Common myeloid progenitor, CD34-positive (primary cell): Measurements from ENCODE around the gene OLFM4.

Experiments used
- CTCF ChIA-PET: fragments of 350-600 bp; sonication (Branson Sonifier 250); formaldehyde crosslinking; loops from one replicate; lab custom pipeline; 2021; ENCODE audit warnings: antibody characterized with exemption; lab: Charles Lee
- POLR2A ChIA-PET: fragments of 350-600 bp; sonication (Branson Sonifier 250); formaldehyde crosslinking; loops from one replicate; lab custom pipeline; 2021; ENCODE audit warnings: antibody characterized with exemption; lab: Charles Lee
- DNase-seq, 3 donors: peaks; one replicate each; pipeline versions ENCODE4 v3.0.0 to v3.0.0-alpha.2; 2013
- H3K27ac ChIP-seq, 2 experiments: 1 replicate in 1 of 2; 2 replicates in 1 of 2; pipeline ENCODE4 v1.7.0; 2013; ENCODE audit warnings: inconsistent platforms in 2 of 2, low read length in 2 of 2, mild to moderate bottlenecking in 2 of 2, low read depth in 1 of 2, moderate library complexity in 1 of 2; ENCODE audit not compliant: severe bottlenecking in 2 of 2, insufficient read depth in 1 of 2, poor library complexity in 1 of 2
- H3K27me3 ChIP-seq, 5 experiments: replicated peaks in 2 of 5; 1 replicate in 3 of 5; 2 replicates in 2 of 5; pipeline versions ENCODE4 v1.6.1 to v1.7.0; 2013; ENCODE audit warnings: low read length in 4 of 5, mild to moderate bottlenecking in 2 of 5, moderate library complexity in 2 of 5, inconsistent platforms in 1 of 5; ENCODE audit not compliant: insufficient read depth in 5 of 5, control insufficient read depth in 4 of 5
- H3K36me3 ChIP-seq, 4 experiments: 1 replicate in 2 of 4; 2 replicates in 2 of 4; pipeline versions ENCODE4 v1.6.1 to v1.7.0; 2013; ENCODE audit warnings: low read length in 3 of 4, control low read depth in 1 of 4, mild to moderate bottlenecking in 1 of 4; ENCODE audit not compliant: control insufficient read depth in 4 of 4, insufficient read depth in 4 of 4
- H3K4me1 ChIP-seq, 4 experiments: 1 replicate in 3 of 4; 2 replicates in 1 of 4; pipeline versions ENCODE4 v1.6.1 to v1.7.1; 2013; ENCODE audit warnings: low read length in 3 of 4, mild to moderate bottlenecking in 3 of 4, control low read depth in 1 of 4, inconsistent platforms in 1 of 4, moderate library complexity in 1 of 4; ENCODE audit not compliant: control insufficient read depth in 4 of 4, insufficient read depth in 4 of 4; ENCODE audit errors: control extremely low read depth in 1 of 4
- H3K4me3 ChIP-seq, 7 experiments: 1 replicate in 4 of 7; 2 replicates in 3 of 7; pipeline versions ENCODE4 v1.5.1 to v1.7.0; 2013; ENCODE audit warnings: mild to moderate bottlenecking in 7 of 7, low read length in 6 of 7, moderate library complexity in 6 of 7, inconsistent platforms in 2 of 7, low read depth in 2 of 7, control low read depth in 1 of 7; ENCODE audit not compliant: insufficient read depth in 4 of 7, control insufficient read depth in 1 of 7; ENCODE audit errors: extremely low read depth in 1 of 7
- H3K9me3 ChIP-seq, 5 experiments: 1 replicate in 4 of 5; 2 replicates in 1 of 5; pipeline versions ENCODE4 v1.6.1 to v1.7.1; 2013; ENCODE audit warnings: low read length in 4 of 5, mild to moderate bottlenecking in 2 of 5, inconsistent platforms in 1 of 5, low read depth in 1 of 5, moderate library complexity in 1 of 5; ENCODE audit not compliant: control insufficient read depth in 4 of 5, insufficient read depth in 2 of 5; ENCODE audit errors: control extremely low read depth in 1 of 5
- WGBS: methylation state at CpG from one replicate; pipeline ENCODE4 v1.1.5; 2013; ENCODE audit not compliant: insufficient coverage; 5-methylcytosine and 5-hydroxymethylcytosine counted together

The OLFM4 gene

GRCh38 chr13:52992110-52992509, 36.5 kb upstream of the OLFM4 start:
- POLR2A ChIA-PET: no interaction called here
- no peak overlapping the region for H3K27ac ChIP-seq
- H3K9me3 ChIP-seq: no peaks in the 10 kb centered on the region
- WGBS: 98% methylated on average over 9 of the region's 11 CpGs
- H3K27me3 ChIP-seq: no peaks in the 10 kb centered on the region
- DNase-seq: no peak
- peaks cover 0 to 9% (median 8%) of the 10 kb centered on the region in 4 experiments for H3K4me1 ChIP-seq
- CTCF ChIA-PET: no interaction called here
- H3K36me3 ChIP-seq: no peaks in the 10 kb centered on the region
- H3K4me3 ChIP-seq: no peak overlapping the region

GRCh38 chr13:52994051-52994450, 34.6 kb upstream of the OLFM4 start:
- H3K27ac ChIP-seq: no peak overlapping the region
- ChIA-PET POLR2A (no interaction called here), CTCF (interaction anchor here (0.9 kb wide), 1 partner anchor 57 kb away, joined by 3 read pairs; no protein-coding TSS in a partner anchor)
- no peaks in the 10 kb centered on the region for H3K9me3 ChIP-seq
- DNase-seq: no peak
- H3K27me3 ChIP-seq: no peaks in the 10 kb centered on the region
- no peaks in the 10 kb centered on the region for H3K36me3 ChIP-seq
- WGBS: no CpG with 5 or more reads among the region's 2 CpGs
- H3K4me1 ChIP-seq: peaks cover 0 to 9% (median 8%) of the 10 kb centered on the region in 4 experiments
- no peak overlapping the region for H3K4me3 ChIP-seq

GRCh38 chr13:52994865-52995264, 33.7 kb upstream of the OLFM4 start:
- CTCF ChIA-PET: interaction anchor here (1.1 kb wide), 1 partner anchor 27 kb away, joined by 3 read pairs; no protein-coding TSS in a partner anchor
- no peak for DNase-seq
- Histone ChIP-seq H3K4me1 (peaks cover 0 to 9% (median 8%) of the 10 kb centered on the region in 4 experiments), H3K27me3 (peaks cover 0 to 2% (median 0%) of the 10 kb centered on the region in 5 experiments), H3K4me3 (no peak overlapping the region), H3K27ac (no peak overlapping the region), H3K9me3 (no peaks in the 10 kb centered on the region), H3K36me3 (no peaks in the 10 kb centered on the region)
- no CpG with 5 or more reads among the region's 1 CpG for WGBS
- POLR2A ChIA-PET: no interaction called here

- no peak for DNase-seq
- Histone ChIP-seq H3K4me1 (peaks cover 0 to 9% (median 8%) of the 10 kb centered on the region in 4 experiments), H3K36me3 (no peaks in the 10 kb centered on the region), H3K27me3 (peaks cover 0 to 2% (median 0%) of the 10 kb centered on the region in 5 experiments), H3K27ac (no peak overlapping the region), H3K9me3 (peaks cover 0 to 3% (median 0%) of the 10 kb centered on the region in 5 experiments), H3K4me3 (no peak overlapping the region)
- 100% methylated on average over 1 of the region's 2 CpGs for WGBS
- CTCF ChIA-PET: no interaction called here
- POLR2A ChIA-PET: no interaction called here
Observed at GRCh38 chr13:52995946-52996345, 32.7 kb upstream of the OLFM4 start.

- Histone ChIP-seq H3K9me3 (peaks cover 0 to 3% (median 0%) of the 10 kb centered on the region in 5 experiments), H3K27ac (no peak overlapping the region), H3K27me3 (peaks cover 0 to 2% (median 0%) of the 10 kb centered on the region in 5 experiments), H3K36me3 (no peaks in the 10 kb centered on the region), H3K4me1 (peaks cover 0 to 9% (median 8%) of the 10 kb centered on the region in 4 experiments), H3K4me3 (no peak overlapping the region)
- no peak for DNase-seq
- 93% methylated on average over 3 of the region's 5 CpGs for WGBS
- POLR2A ChIA-PET: no interaction called here
- CTCF ChIA-PET: no interaction called here
Observed at GRCh38 chr13:52997951-52998876, 30.4 kb upstream of the OLFM4 start.

GRCh38 chr13:52999093-52999696, 29.4 kb upstream of the OLFM4 start:
- 70% methylated on average over 4 of the region's 4 CpGs for WGBS
- ChIA-PET POLR2A (no interaction called here), CTCF (interaction anchor here (1.1 kb wide), 1 partner anchor 11 kb away, joined by 5 read pairs; no protein-coding TSS in a partner anchor)
- Histone ChIP-seq H3K36me3 (no peaks in the 10 kb centered on the region), H3K4me3 (no peak overlapping the region), H3K27ac (no peak overlapping the region), H3K27me3 (peaks cover 0 to 2% (median 0%) of the 10 kb centered on the region in 5 experiments), H3K4me1 (peaks cover 0 to 6% (median 5%) of the 10 kb centered on the region in 4 experiments), H3K9me3 (peaks cover 0 to 3% (median 0%) of the 10 kb centered on the region in 5 experiments)
- no peak for DNase-seq
